Glomerular visceral epithelial cell (primary cell): ENCODE measurements around the gene QSER1.
"Not testable (repeated sequence)": the region's sequence is repeated elsewhere in the genome, so short reads cannot be mapped to it uniquely, and the experiment has no call there.

Experiments used
- DNase-seq: peaks from one replicate; pipeline ENCODE4 v3.0.0-alpha.2; 2016; ENCODE audit errors: extremely low spot score

The QSER1 gene

GRCh38 chr11:32892355-32893092 lies at the start of gene QSER1:
QSER1 (plus strand) TSS chr11:32892811; CDS start chr11:32893126, 315 bp downstream.
- DNase-seq = peak; percentile 74

- DNase-seq = no peak
Measured at GRCh38 chr11:32843544-32843943, 49.1 kb upstream of the QSER1 start.

- DNase-seq = no peak
Measured at GRCh38 chr11:32847511-32847910, 45.1 kb upstream of the QSER1 start.

- no peak for DNase-seq
Measured at GRCh38 chr11:32849761-32850160, 42.9 kb upstream of the QSER1 start.

- DNase-seq = no peak
Measured at GRCh38 chr11:32851251-32851650, 41.4 kb upstream of the QSER1 start.

- DNase-seq = no peak
Measured at GRCh38 chr11:32852207-32852606, 40.4 kb upstream of the QSER1 start.

GRCh38 chr11:32855601-32856000 lies 37.0 kb upstream of the QSER1 start:
- no peak for DNase-seq

- no peak for DNase-seq
Measured at GRCh38 chr11:32858731-32859130, 33.9 kb upstream of the QSER1 start.

GRCh38 chr11:32861850-32862577 lies 30.6 kb upstream of the QSER1 start:
- no peak for DNase-seq

- DNase-seq = no peak
Measured at GRCh38 chr11:32864555-32864954, 28.1 kb upstream of the QSER1 start.

GRCh38 chr11:32868752-32869151 lies 23.9 kb upstream of the QSER1 start:
- not testable (repeated sequence) for DNase-seq

GRCh38 chr11:32870676-32871075 lies 21.9 kb upstream of the QSER1 start:
- DNase-seq = no peak

- DNase-seq = no peak
Measured at GRCh38 chr11:32874132-32874531, 18.5 kb upstream of the QSER1 start.

- DNase-seq = no peak
Measured at GRCh38 chr11:32881286-32881685, 11.3 kb upstream of the QSER1 start.

- DNase-seq = no peak
Measured at GRCh38 chr11:32883421-32883820, 9.2 kb upstream of the QSER1 start.

- no peak for DNase-seq
Measured at GRCh38 chr11:32884023-32884422, 8.6 kb upstream of the QSER1 start.

GRCh38 chr11:32884770-32885384 lies 7.7 kb upstream of the QSER1 start:
- no peak for DNase-seq

GRCh38 chr11:32885556-32885955 lies 7.1 kb upstream of the QSER1 start:
- no peak for DNase-seq

- DNase-seq = no peak
Measured at GRCh38 chr11:32886180-32886579, 6.4 kb upstream of the QSER1 start.

- DNase-seq = not testable (repeated sequence)
Measured at GRCh38 chr11:32887707-32888383, 4.8 kb upstream of the QSER1 start.

- DNase-seq = not testable (repeated sequence)
Measured at GRCh38 chr11:32888384-32888710, 4.3 kb upstream of the QSER1 start.

GRCh38 chr11:32888805-32889204 lies 3.8 kb upstream of the QSER1 start:
- no peak for DNase-seq
